Chondrocyte (in vitro differentiated cells): Measurements from ENCODE around the gene RTL10. TPM values are rescaled to one million over a fixed set of nuclear protein-coding genes. Genes with fewer than 3 reads are reported as not detected.
A peak's percentile ranks its signal among the peaks of the same experiment; 100 is the strongest.

Experiments used
- DNase-seq: peaks from one replicate; pipeline ENCODE4 v3.0.0; 2021; ENCODE audit warnings: mixed read lengths, low spot score
- H3K27ac Mint-ChIP-seq: one replicate; pipeline ENCODE4 v1.8.0; 2021; ENCODE audit warnings: mild to moderate bottlenecking, moderate library complexity, mixed read lengths; ENCODE audit not compliant: unreplicated experiment
- H3K27me3 Mint-ChIP-seq: 2 replicates; pipeline ENCODE4 v1.8.0; 2021; ENCODE audit warnings: low read depth, mixed read lengths
- H3K36me3 Mint-ChIP-seq: 2 replicates; pipeline ENCODE4 v1.8.0; 2021; ENCODE audit warnings: low read depth, mixed read lengths
- H3K4me1 Mint-ChIP-seq: 2 replicates; pipeline ENCODE4 v1.8.0; 2021; ENCODE audit warnings: low read depth, mild to moderate bottlenecking, mixed read lengths
- H3K4me3 Mint-ChIP-seq: one replicate; pipeline ENCODE4 v1.8.0; 2021; ENCODE audit warnings: mild to moderate bottlenecking, moderate library complexity, mixed read lengths; ENCODE audit not compliant: unreplicated experiment
- H3K9me3 Mint-ChIP-seq: 2 replicates; pipeline ENCODE4 v1.8.0; 2021; ENCODE audit warnings: low read depth, mixed read lengths
- total RNA-seq: library from RNA; stranded (reverse); gene quantifications from 3 replicates; pipeline ENCODE4 v1.2.1, GENCODE V29; 2021
- TF ChIP-seq, protein P1 (sequence below): fragments of 200-600 bp; sonication (generic); IDR thresholded peaks from 2 replicates; pipeline ENCODE4 v1.5.0; 2021; ENCODE audit warnings: antibody characterized with exemption, mild to moderate bottlenecking, moderate library complexity

Gene RTL10
- total RNA-seq, 1 donor from 2014 or later, result 15.6 TPM

DNA sequence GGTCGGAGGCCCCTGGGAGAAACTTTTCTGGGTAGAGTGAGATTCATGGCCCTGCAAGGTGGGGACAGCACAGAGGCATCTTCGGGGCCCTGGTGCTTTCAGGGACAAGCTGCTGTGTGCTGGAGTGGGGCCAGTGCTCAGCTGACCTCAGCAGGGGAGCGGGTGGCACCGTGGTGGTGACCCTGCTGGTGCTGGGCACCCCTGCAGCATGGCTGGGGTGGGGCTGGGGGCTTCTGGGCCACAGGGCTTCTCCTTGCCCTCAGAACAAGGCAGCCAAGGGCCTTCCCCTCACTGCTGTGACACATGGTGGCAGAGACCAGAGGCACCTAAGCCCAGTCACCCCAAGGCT is 24.9 kb upstream of the RTL10 start:
- Mint-ChIP-seq H3K27ac (peak overlapping the region; percentile 17), H3K36me3 (no peaks in the 10 kb centered on the region), H3K27me3 (no peaks in the 10 kb centered on the region), H3K4me3 (no peak overlapping the region), H3K4me1 (peaks cover 58% of the 10 kb centered on the region), H3K9me3 (no peaks in the 10 kb centered on the region)
- DNase-seq, result peak; percentile 87
- TF ChIP-seq, protein P1, sequence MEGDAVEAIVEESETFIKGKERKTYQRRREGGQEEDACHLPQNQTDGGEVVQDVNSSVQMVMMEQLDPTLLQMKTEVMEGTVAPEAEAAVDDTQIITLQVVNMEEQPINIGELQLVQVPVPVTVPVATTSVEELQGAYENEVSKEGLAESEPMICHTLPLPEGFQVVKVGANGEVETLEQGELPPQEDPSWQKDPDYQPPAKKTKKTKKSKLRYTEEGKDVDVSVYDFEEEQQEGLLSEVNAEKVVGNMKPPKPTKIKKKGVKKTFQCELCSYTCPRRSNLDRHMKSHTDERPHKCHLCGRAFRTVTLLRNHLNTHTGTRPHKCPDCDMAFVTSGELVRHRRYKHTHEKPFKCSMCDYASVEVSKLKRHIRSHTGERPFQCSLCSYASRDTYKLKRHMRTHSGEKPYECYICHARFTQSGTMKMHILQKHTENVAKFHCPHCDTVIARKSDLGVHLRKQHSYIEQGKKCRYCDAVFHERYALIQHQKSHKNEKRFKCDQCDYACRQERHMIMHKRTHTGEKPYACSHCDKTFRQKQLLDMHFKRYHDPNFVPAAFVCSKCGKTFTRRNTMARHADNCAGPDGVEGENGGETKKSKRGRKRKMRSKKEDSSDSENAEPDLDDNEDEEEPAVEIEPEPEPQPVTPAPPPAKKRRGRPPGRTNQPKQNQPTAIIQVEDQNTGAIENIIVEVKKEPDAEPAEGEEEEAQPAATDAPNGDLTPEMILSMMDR, result no peak

DNA sequence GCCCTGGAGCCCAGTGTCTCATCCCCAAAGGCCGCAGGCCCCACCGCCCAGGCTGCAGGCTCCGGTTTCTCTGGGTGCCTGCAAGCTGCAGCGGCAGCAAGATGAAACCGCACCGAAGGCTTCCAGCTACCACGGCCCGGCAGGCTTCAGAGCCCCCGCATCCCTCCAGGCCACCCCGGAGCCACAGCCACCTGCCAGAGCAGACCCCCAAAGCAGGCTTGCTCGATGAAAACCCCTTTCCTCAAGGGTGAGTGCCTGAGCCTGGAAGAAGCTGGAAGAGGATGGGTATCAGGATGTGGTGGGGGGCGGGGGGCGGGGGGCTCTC is 24.5 kb upstream of the RTL10 start:
- Mint-ChIP-seq H3K27me3 (no peaks in the 10 kb centered on the region), H3K9me3 (no peaks in the 10 kb centered on the region), H3K4me1 (peaks cover 61% of the 10 kb centered on the region), H3K27ac (peak overlapping the region; percentile 0), H3K4me3 (no peak overlapping the region), H3K36me3 (no peaks in the 10 kb centered on the region)
- DNase-seq, result peak; percentile 77
- TF ChIP-seq, protein P1, result no peak

DNA sequence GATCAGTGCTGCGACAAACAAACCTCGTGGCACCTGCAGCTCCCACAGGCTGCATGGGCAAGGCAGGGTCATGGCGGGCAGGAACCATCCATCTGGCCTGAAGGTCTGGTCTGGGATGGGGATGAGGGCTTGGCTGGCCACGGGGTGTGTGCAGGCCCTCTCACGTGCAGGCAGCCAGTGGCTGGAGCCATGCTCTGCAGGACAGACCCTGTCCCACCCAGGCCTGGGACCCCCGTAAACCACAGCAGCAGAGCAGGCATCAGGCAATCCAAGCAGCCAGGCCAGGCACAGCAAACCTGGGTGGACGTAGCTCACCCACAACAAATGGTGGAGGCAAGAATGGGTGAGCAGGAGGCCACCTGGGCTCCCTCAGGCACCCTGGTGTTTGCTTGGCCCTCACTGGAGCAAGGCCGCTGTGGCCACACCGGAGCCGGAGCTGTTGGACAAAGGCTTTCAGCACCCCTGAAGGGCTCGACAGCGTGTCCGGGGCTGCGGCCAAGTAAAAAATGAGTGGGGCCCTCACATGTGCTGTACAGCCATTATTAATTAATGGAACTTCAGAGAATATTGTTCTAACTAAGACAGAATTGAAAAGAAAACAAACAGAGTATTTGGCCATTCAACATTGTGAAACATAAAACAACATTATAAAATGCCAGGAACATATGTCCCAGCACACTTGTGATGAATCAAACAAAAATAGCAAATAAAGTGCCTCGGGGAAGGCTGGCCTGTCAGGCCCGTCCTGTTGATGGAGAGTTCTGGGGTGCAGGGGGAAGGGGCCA is 24.0 kb upstream of the RTL10 start:
- no peak overlapping the region for H3K4me3 Mint-ChIP-seq
- H3K36me3 Mint-ChIP-seq, result no peaks in the 10 kb centered on the region
- DNase-seq, result peak; percentile 85
- no peaks in the 10 kb centered on the region for H3K9me3 Mint-ChIP-seq
- no peaks in the 10 kb centered on the region for H3K27me3 Mint-ChIP-seq
- H3K4me1 Mint-ChIP-seq, result peaks cover 61% of the 10 kb centered on the region
- TF ChIP-seq, protein P1, result no peak
- H3K27ac Mint-ChIP-seq, result peak overlapping the region; percentile 0

- Mint-ChIP-seq H3K4me1 (peaks cover 58% of the 10 kb centered on the region), H3K27me3 (no peaks in the 10 kb centered on the region), H3K9me3 (no peaks in the 10 kb centered on the region), H3K27ac (no peak overlapping the region), H3K4me3 (peak overlapping the region; percentile 24), H3K36me3 (no peaks in the 10 kb centered on the region)
- DNase-seq, result peak; percentile 72
- TF ChIP-seq, protein P1, result no peak
Observed at GRCh38 chr22:19877626-19878339, 23.1 kb upstream of the RTL10 start.

DNA sequence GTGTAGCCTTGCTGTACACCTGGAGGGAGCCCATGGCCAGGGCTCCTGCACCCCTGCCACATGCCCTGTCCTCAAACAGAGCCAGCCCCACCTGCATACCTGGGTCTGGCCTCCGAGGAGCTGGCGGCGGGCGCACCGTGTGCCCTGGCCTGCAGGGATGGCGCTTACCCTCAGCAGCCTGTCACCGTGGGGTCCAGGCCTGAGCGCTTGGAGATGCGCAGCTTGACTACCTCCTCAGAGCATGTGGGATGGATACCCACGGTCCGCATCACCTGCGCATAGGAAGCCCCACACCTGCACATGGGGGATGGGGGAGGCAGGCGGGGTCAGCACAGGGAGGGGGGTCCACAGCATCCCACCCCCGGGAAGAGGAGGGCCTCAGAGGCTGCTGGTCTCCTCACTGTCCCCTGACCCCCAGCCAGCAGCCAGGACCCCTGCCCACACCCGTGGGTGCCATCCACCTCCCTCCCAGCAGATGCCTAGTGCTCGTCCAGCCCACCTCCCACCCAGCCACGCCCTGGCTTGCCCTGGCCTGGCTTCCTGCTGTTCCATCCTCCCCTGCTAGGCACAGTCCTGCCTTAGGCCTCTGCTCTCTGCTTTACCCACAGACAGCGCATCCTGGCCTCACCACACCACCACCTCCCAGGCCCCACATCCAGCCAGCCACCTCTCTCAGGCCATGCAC is 22.4 kb upstream of the RTL10 start:
- TF ChIP-seq, protein P1, result no peak
- peak; percentile 86 for DNase-seq
- no peaks in the 10 kb centered on the region for H3K36me3 Mint-ChIP-seq
- H3K27me3 Mint-ChIP-seq, result no peaks in the 10 kb centered on the region
- no peaks in the 10 kb centered on the region for H3K9me3 Mint-ChIP-seq
- H3K4me1 Mint-ChIP-seq, result peaks cover 51% of the 10 kb centered on the region
- no peak overlapping the region for H3K27ac Mint-ChIP-seq
- H3K4me3 Mint-ChIP-seq, result no peak overlapping the region
